COLO829 (cell line): ENCODE results near the gene PTX4.

ENCODE experiments used
- DNase-seq: peaks from one replicate; pipeline ENCODE4 v3.0.0; 2012; ENCODE audit warnings: low spot score

PTX4 gene

GRCh38 chr16:1459967-1460366 lies 28.8 kb downstream of the PTX4 start:
- DNase-seq = no peak

- no peak for DNase-seq
Observed at GRCh38 chr16:1458977-1459341, 29.8 kb downstream of the PTX4 start.

- no peak for DNase-seq
Observed at GRCh38 chr16:1458336-1458976, 30.3 kb downstream of the PTX4 start.

DNA sequence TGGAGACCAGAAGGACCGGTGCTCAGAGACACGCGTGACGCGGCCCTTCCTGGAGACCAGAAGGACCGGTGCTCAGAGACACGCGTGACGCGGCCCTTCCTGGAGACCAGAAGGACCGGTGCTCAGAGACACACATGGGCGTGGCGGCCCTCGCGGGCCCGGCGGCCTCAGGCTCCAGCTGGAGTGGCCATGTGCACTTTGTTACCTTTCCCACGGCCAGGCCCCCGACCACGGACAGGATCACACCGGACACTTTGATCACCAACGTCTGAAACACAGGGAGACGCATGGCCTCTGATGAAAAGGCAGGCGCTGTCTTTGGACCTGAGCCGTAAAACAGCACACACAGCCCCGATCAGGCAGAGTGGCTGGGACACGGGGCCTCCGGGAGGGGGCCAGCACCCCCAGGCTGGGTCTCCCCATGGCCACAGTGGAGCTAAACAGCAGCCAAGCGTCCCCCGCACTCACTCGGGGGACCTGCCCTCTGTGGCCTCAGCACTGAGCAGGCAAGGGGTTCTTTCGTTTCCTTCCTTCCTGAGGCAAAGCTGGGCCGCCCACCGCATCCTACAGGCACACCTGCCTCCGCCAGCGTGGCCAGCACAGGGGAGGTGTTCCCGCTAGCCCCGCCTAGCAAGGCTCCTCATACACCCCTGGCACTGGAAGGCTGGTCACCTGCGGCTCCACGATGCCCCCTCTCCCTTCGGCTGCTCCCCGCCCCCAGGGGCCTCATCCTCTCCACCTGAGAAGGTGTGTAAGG lies 31.1 kb downstream of the PTX4 start:
- DNase-seq = no peak

- DNase-seq = no peak
Observed at GRCh38 chr16:1456951-1457350, 31.8 kb downstream of the PTX4 start.

- no peak for DNase-seq
Observed at GRCh38 chr16:1455190-1456171, 33.3 kb downstream of the PTX4 start.

DNA sequence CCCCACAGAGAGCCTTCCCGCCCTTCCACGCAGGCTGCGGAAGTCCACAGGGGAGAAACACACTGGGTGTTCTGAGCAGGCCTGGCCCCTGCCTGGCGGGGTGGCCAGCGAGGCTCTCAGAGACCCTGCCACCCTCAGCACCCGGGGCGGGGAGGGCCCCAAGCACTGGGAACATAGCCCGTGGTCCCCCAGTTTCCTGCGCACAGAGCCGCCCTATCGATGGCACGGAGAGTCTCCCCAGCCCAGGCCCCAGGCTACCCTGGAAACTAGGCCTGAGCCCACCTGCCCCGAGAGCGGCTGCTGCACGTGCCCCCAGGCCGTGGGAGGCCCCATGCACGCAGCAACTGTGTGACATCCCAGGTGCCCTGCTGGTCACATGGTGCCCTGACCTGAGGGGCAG lies 34.2 kb downstream of the PTX4 start:
- no peak for DNase-seq

- DNase-seq = no peak
Observed at GRCh38 chr16:1453316-1453715, 35.4 kb downstream of the PTX4 start.

- no peak for DNase-seq
Observed at GRCh38 chr16:1452530-1452929, 36.2 kb downstream of the PTX4 start.

DNA sequence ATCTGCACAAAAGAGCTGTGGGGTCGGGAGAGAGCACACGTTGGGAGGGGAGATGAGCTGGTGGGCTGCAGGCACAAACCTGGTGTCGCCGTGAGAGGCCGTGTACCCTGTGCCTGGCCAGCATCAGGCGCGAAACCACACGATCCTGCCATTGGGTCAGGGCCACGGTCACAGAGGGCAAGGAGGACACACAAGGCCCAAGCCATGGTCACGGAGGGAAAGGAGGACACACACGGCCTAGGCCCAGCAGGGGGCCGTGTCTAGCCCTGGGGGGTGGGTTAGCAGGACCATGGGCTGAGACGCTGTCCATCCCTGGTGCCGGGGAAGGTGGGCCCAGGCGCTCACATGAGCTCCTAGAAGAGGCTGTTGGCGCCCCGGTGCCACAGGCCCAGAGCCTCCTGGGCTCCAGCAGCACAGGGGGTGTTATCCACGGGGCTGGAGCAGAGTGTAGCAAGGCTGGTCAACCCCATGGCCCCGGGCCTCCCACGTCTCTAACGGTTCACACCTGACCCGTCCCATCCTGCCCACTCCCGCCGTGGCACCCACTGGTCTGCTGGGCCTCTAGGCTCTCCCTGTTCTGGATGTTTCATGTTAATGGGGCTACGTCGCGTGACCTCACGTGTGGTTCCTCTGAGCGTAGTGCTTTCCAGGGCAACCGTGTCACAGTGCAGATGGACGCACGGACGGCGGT lies 36.9 kb downstream of the PTX4 start:
- DNase-seq = no peak

GRCh38 chr16:1450841-1451240 lies 37.9 kb downstream of the PTX4 start:
- DNase-seq = no peak

DNA sequence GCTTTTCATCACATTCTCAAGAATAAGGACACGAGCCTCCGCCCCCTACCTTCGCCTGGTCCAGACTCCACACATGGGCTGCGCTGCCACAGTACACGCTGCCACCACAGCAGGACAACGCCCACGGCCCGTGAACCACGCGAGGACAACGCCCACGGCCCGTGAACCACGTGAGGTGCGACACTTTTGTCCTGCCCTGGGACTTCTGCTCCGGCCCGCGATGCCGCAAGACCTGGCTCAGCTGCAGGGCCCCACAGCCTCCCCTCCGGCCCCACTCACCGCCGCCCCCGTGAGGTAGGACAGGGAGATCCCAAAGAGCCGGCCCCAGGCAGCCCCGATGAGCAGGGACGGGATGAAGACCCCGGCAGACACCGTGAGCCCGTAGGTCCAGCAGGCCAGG lies 38.5 kb downstream of the PTX4 start:
- DNase-seq = no peak

DNA sequence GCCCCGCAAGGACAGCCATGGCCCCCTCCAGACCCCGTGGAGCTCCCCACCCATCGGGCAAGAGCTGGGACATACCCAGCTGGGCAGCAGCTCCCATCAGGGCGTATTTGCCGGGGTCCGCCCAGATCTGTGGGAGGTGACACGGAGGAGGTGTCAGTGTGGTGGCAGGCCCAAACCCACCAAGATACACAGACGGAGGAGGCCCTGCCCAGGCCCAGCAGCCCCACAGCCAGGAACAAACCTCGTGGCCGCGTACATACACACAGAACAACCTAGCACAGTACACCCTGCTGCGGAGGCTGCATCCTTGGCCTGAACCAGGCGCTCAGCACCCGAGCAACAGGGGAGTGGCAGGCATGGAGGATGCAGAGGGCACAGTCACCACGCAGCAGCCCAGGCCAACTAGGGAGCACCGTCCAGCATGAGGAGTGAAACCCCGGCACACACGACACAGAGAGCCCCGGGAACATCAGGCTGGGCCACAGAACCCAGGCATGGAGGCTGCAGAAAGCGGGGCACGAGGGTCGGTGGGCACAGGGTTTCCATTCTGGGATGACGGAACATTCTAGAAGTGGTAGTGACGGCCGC lies 39.4 kb downstream of the PTX4 start:
- no peak for DNase-seq

DNA sequence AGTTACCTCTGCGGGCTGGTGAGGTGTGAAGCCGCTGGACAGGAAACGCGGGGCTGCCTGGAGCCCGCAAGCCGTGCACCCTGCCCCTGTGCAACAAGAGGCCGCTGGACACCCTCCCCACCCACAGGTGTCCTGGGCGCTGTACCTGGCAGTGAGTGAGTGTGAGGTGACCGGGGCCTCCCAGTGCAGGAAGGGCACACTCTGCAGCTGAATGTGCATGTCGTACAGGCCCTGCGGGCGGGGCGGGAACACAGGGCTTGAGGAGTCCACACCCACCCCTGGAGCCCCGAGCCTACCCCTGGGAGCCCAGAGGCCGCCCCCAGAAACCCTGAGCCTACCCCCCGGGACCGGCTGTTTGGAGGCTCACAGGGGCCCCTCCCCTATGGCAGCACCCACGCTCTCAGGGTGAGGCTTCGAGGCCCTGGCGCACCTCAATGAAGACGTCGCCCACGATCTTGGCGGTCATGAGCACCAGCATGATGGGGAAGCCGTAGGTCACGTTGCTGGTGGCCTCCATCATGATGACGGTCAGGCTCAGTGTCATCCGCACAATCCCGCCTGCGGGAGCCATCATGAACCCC lies 40.1 kb downstream of the PTX4 start:
- DNase-seq = no peak

GRCh38 chr16:1447965-1448364 lies 40.8 kb downstream of the PTX4 start:
- no peak for DNase-seq

DNA sequence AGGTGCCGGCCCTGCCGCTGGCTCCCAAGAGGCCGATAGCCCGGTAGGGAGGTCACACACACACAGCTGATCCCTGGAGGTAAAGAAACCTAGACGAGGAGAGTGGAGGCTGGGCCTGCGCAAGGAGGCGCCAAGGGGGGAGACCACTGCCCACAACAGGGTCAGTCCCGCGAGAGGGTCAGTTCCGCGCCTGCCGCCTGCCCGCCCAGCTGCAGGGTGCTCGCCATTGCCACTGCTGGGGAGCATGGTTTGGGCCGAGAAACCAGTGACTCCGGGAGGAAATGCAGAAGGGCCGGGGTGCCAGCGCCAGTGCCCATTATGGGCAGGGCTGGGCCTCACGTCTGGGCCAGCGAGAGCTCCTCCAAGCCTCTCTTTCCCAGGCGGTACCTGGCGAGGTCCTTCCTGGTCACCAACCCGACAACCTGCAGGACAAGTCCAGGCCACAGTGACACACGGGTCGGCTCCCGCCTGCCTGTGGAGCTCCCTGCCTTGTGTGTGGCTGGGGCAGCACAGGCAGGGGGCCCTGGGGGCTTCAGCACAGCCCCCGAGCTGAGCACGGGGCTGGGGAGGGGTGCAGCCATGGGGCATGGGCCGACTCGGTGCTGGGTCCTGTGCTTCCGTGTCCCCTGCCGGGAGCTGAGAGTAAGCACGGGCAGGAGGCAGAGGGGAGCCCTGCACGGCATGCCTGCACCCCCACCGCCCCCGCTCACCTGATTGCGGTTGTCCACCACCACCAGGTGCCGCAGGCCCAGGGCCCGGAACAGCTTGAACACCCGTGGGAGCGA lies 42.3 kb downstream of the PTX4 start:
- DNase-seq = no peak

DNA sequence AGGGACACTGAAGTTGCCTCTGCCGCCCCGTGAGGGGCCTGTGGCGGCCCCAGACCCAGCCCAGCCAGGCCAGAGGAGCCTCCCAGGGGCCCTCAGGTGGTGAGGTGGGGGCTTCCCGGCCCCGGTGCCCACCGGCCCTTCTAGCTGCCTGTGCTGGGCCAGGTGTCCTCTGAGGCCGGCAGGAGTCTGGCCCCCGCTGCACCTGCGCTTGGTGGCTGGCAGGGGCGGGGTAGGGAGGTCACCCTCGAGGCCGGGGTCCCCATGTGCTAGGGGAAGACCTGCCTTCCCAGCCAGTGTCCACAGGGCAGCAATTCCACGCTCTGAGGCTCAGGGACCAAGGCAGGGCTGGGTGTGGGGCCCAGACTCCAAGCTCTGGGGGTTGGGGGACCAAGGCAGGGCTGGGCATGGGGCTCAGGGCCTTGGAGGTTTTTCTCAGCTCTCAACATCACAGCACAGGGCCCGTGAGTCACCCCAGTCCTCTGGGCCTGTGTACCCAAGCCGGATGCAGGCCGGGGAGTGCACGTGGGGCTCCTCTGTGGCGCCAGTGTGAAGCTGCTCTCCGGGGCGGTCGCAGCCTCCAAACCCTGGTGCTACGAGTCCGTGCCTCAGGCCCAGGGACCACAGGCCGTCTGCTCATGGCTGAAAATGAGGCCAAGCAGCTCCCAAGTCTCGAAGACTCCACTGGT lies 43.1 kb downstream of the PTX4 start:
- DNase-seq = no peak

GRCh38 chr16:1444730-1445517 lies 43.8 kb downstream of the PTX4 start:
- DNase-seq = no peak
